OCI-LY3 (cell line): ENCODE results near the gene HEXIM2.

Source experiments
- CTCF ChIP-seq: fragments of 200-600, 300-600 bp; sonication (generic); IDR thresholded peaks from 2 replicates; pipeline ENCODE4 v1.5.1; 2014; ENCODE audit warnings: antibody characterized with exemption, low read length, low read depth
- EZH2phosphoT487 ChIP-seq: fragments of 200-600 bp; shearing (Covaris generic); IDR thresholded peaks from 2 replicates; pipeline ENCODE4 v1.6.1; 2018; ENCODE audit warnings: antibody characterized with exemption, mixed run types, low read depth

DNA sequence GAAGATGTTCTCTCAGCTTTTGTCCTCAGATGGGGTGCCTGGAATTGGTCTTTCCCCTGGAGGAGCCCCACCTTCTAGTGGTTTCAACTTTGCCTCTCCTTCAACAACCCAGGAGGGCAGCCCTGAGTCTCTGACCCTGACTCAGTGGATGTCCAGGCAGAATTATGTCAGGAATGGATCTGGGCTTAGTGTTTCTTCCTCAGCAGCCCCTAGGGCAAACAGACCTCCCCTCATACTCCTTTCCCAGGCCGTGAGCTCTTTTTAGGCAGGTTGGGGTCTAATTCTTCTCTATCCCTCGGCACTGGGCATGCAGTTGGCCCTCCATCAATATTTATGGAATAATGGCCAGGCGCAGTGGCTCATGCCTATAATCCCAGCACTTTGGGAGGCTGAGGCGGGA, 39.8 kb downstream of the HEXIM2 start:
- TF ChIP-seq CTCF (no peak), EZH2phosphoT487 (no peak)
